GM12864 (cell line): ENCODE data around the gene FSTL4.

Source experiments
- DNase-seq: peaks from one replicate; pipeline ENCODE4 v3.0.0-alpha.2; 2011; ENCODE audit warnings: low read depth
- H3K4me3 ChIP-seq: 2 replicates; pipeline ENCODE4 v1.5.1; 2011; ENCODE audit warnings: mild to moderate bottlenecking, low read depth, low read length, control low read depth
- CTCF ChIP-seq: IDR thresholded peaks from 2 replicates; pipeline ENCODE4 v1.5.1; 2011; ENCODE audit warnings: low read depth, mild to moderate bottlenecking, moderate library complexity, low read length, control low read depth, inconsistent platforms; ENCODE audit errors: missing control alignments

Gene FSTL4

GRCh38 chr5:133377736-133378135 lies 234.6 kb downstream of the FSTL4 start:
- H3K4me3 ChIP-seq = no peak overlapping the region
- DNase-seq = no peak
- no peak for TF ChIP-seq CTCF

GRCh38 chr5:133376986-133377385 lies 235.4 kb downstream of the FSTL4 start:
- no peak overlapping the region for H3K4me3 ChIP-seq
- no peak for TF ChIP-seq CTCF
- no peak for DNase-seq

GRCh38 chr5:133373121-133373870 lies 239.0 kb downstream of the FSTL4 start:
- TF ChIP-seq CTCF = no peak
- H3K4me3 ChIP-seq = no peak overlapping the region
- no peak for DNase-seq

- no peak for DNase-seq
- H3K4me3 ChIP-seq = no peak overlapping the region
- TF ChIP-seq CTCF = no peak
These were observed 239.9 kb downstream of the FSTL4 start for GRCh38 chr5:133372293-133372937.

GRCh38 chr5:133371371-133372155 lies 240.8 kb downstream of the FSTL4 start:
- no peak for TF ChIP-seq CTCF
- no peak for DNase-seq
- no peak overlapping the region for H3K4me3 ChIP-seq

GRCh38 chr5:133370904-133371303 lies 241.4 kb downstream of the FSTL4 start:
- no peak for TF ChIP-seq CTCF
- no peak overlapping the region for H3K4me3 ChIP-seq
- DNase-seq = no peak
